Bronchial epithelial cell (primary cell): Measurements from ENCODE around the gene INPP5E. TPM values are rescaled to one million over a fixed set of nuclear protein-coding genes. Genes with fewer than 3 reads are reported as not detected.
"Not testable (repeated sequence)": the region's sequence is repeated elsewhere in the genome, so short reads cannot be mapped to it uniquely, and the experiment has no call there.

ENCODE experiments used
- DNase-seq: peaks from one replicate; pipeline ENCODE4 v3.0.0-alpha.2; 2010; ENCODE audit warnings: low read depth
- FAIRE-seq: peaks from 2 replicates; lab custom pipeline; 2011; peaks lifted over from hg19 to GRCh38; lab: Jason Lieb, UNC
- H3K27me3 ChIP-seq: 2 replicates; pipeline ENCODE4 v1.5.1; 2011; ENCODE audit warnings: low read length; ENCODE audit not compliant: control insufficient read depth, insufficient read depth
- H3K36me3 ChIP-seq: 2 replicates; pipeline ENCODE4 v1.5.1; 2011; ENCODE audit warnings: low read length; ENCODE audit not compliant: control insufficient read depth, insufficient read depth
- H3K4me3 ChIP-seq: 2 replicates; pipeline ENCODE4 v1.5.1; 2011; ENCODE audit warnings: mild to moderate bottlenecking, low read depth, low read length, control low read depth
- total RNA-seq: library from RNA; depleted of rRNA; stranded (reverse); fragments of >200 nt; gene quantifications from 2 replicates; pipeline ENCODE4 v1.2.1, GENCODE V29; 2014
- TF ChIP-seq, protein P1 (sequence below): IDR thresholded peaks from 2 replicates; pipeline ENCODE4 v1.5.1; 2011; ENCODE audit warnings: mild to moderate bottlenecking, moderate library complexity, low read length, control low read depth, inconsistent platforms; ENCODE audit not compliant: insufficient read depth, severe bottlenecking

The INPP5E gene
- total RNA-seq, 1 donor from 2014 or later = 2.4 TPM

DNA sequence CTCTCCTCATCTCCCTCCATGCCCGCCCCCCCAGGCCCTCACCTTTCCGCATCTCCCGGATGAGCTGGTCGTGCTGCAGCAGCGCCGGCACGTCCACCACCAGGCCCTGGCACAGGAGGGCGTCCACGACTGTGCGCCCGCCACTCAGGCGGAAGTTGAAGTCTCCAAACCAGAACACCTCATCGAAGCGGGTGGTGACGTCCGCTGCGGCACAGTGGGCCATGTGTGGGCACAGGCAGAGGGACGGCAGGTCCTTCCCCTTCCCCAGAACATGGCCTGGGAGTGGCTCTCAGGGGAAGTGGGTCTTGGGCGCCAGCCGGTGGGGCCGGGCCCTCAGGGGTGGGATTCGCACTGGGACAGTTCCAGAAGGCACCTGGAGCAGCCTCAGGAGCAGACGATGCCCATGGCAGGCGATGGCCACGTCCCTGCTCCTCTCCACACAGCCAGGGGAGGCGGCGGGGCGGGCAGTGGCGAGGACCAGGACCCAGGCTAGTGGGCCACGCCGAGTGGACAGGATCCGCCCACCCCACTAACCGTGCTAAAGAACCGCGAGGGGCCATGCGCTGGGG lies 7.8 kb downstream of the INPP5E start:
- FAIRE-seq = no peak
- peaks cover 21% of the 10 kb centered on the region for H3K36me3 ChIP-seq
- TF ChIP-seq, protein P1, sequence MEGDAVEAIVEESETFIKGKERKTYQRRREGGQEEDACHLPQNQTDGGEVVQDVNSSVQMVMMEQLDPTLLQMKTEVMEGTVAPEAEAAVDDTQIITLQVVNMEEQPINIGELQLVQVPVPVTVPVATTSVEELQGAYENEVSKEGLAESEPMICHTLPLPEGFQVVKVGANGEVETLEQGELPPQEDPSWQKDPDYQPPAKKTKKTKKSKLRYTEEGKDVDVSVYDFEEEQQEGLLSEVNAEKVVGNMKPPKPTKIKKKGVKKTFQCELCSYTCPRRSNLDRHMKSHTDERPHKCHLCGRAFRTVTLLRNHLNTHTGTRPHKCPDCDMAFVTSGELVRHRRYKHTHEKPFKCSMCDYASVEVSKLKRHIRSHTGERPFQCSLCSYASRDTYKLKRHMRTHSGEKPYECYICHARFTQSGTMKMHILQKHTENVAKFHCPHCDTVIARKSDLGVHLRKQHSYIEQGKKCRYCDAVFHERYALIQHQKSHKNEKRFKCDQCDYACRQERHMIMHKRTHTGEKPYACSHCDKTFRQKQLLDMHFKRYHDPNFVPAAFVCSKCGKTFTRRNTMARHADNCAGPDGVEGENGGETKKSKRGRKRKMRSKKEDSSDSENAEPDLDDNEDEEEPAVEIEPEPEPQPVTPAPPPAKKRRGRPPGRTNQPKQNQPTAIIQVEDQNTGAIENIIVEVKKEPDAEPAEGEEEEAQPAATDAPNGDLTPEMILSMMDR = no peak
- no peak for DNase-seq
- no peaks in the 10 kb centered on the region for H3K27me3 ChIP-seq
- no peak overlapping the region for H3K4me3 ChIP-seq

DNA sequence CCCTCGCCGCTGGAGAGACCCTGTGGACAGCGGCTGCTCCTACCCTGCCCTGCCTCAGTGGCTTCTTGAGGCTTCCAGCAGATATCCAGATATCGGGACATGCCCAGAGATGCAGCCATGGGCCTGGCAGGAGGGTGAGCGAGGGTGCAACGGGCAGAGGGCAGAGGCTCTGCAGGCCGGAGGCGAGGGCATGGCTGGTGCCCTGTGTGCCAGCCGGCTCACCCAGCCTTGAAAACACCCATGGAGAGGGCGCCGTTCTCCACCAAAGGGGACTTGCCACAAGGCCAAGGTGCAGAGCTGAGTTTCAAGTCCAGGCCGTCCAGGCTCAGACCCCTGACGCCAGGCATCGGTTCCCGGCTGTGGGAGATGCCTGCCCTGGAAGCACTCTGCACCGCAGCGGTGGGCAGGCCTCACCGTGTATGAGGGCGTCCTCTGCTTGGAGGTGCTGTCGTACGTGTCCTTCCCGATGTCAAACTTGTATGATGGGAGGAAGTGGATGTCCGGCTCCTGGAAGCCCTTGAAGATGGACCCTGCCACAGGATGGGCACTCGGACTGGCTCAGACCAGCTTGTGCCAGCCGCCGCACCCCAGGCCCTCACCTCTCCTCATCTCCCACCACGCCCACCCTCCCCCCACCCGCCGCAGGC lies 8.9 kb downstream of the INPP5E start:
- Histone ChIP-seq H3K27me3 (no peaks in the 10 kb centered on the region), H3K36me3 (peaks cover 19% of the 10 kb centered on the region), H3K4me3 (no peak overlapping the region)
- DNase-seq (no peak), FAIRE-seq (no peak)
- TF ChIP-seq, protein P1 = no peak

DNA sequence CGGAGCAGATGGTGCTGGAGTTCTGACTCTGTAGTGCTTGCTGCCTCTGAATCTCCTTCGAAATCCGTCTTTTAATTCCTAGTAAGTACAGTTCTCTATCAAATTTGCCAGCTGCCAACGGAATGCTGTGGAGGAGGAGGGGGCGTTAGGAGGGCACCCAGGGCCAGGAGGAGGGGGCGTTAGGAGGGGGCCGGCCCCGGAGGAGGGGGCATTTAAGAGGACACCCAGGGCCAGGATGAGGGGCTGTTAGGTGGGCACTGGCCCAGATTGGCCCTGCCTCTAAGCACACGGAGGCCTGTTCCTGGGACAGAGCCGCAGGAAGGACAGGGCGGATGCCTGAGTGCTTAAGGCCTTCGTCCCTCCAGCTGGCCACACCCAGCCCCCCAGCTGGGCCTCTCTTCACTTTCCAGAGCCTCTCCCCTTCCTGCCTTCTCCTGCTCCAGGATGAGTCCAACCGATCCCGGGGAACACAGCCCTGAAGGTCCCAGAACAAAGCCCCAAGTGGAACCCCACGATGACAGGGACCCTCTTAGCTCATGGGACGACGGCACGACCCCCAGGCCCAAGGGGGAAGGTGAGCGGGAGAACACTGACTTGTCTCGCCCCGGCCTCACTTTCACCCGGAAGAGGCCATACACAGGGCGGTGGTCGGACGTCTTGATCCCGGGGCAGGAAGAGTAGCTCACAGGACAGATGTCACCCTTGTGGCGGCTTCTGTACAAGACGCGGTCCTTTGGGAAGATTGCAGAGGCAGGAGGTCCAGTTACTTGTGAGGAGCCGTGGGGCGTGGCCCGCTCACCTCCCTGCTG lies 9.8 kb downstream of the INPP5E start:
- no peak overlapping the region for H3K4me3 ChIP-seq
- TF ChIP-seq, protein P1 = no peak
- DNase-seq (no peak), FAIRE-seq (no peak)
- no peaks in the 10 kb centered on the region for H3K27me3 ChIP-seq
- peaks cover 19% of the 10 kb centered on the region for H3K36me3 ChIP-seq

DNA sequence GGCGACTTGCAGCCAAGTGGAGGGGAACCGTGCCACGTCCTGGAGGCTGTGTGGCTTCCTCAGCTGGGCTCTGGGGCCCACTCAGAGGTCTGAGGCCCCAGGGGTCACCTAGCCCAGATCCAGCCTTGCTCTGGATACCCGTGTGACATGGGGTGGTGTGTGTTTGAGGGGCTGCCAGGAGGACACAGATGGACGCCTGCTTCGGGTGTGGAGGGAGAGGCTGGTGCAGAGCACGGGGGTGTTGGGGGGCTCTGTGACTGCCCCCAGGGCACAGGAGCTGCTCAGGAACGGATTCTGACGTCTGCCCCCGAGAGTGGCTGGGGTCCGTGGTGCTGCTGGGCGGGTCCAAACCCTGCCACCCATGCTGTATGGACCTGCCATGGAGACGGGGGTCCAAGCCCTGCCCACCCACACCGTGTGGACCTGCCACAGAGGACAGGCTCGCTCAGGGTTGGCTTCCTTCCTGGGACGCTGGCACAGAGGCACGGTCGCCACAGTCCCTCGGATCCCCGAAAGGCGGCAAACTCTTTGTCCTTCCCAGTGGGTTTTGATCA lies 10.5 kb downstream of the INPP5E start:
- FAIRE-seq = no peak
- Histone ChIP-seq H3K4me3 (no peak overlapping the region), H3K36me3 (peaks cover 20% of the 10 kb centered on the region)

DNA sequence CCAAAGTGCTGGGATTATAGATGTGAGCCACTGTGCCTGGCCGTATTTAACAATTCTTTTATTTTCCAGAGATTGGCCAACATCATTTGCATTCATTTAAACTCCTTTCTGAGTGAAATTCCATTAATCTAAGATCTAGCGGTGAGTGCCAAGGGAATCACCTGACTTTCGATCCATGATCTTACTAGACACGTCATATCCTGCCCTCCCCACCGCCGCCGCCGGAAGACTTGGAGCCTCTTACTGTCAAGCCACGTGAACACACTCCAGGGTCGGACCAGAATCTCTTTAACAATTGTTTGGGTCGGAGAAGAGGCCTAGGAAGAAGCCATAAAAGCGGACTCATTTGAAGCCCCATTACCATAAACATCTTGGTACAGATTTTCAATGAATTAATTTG lies 12.9 kb downstream of the INPP5E start:
- H3K27me3 ChIP-seq = no peaks in the 10 kb centered on the region
- TF ChIP-seq, protein P1 = no peak
- DNase-seq (no peak), FAIRE-seq (no peak)
- no peak overlapping the region for H3K4me3 ChIP-seq
- peaks cover 28% of the 10 kb centered on the region for H3K36me3 ChIP-seq

More for the DNA sequence above, 10.5 kb downstream of the INPP5E start:
- no peaks in the 10 kb centered on the region for H3K27me3 ChIP-seq
- TF ChIP-seq, protein P1 = no peak
- no peak for DNase-seq

DNA sequence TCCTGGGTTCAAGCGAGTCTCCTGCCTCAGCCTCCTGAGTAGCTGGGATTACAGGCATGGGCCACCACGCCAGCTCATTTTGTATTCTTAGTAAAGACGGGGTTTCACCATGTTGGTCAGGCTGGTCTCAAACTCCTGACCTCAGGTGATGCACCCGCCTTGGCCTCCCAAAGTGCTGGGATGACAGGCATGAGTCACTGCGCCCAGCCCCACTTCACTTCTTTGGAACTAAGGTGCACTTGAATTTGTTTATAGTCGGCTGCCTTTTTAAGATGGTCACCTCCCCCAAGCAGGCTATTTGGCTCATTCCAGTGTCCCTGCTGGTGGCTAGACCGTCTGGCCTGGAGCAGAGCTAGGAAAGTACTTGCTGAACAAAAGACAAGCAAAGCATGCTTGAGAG lies 14.3 kb downstream of the INPP5E start:
- H3K27me3 ChIP-seq, H3K4me3 ChIP-seq, DNase-seq, FAIRE-seq: not testable (repeated sequence)
- H3K36me3 ChIP-seq = peaks cover 31% of the 10 kb centered on the region
